DOHH2 (cell line): ENCODE results near the gene ABHD17C.

Source experiments
- CTCF ChIP-seq: fragments of 200-600 bp; sonication (generic); IDR thresholded peaks from one replicate; pipeline ENCODE4 v1.5.1; 2014; ENCODE audit warnings: antibody characterized with exemption, mild to moderate bottlenecking, low read depth, low read length; ENCODE audit not compliant: poor library complexity, severe bottlenecking
- EZH2phosphoT487 ChIP-seq: fragments of 200-600 bp; sonication (generic); IDR thresholded peaks from 2 replicates; pipeline ENCODE4 v1.6.1; 2017; ENCODE audit warnings: borderline replicate concordance, mild to moderate bottlenecking, antibody characterized with exemption, low read length, moderate library complexity, mixed read lengths

GRCh38 chr15:80801891-80802680, 107.0 kb downstream of the ABHD17C start:
- TF ChIP-seq CTCF = no peak
- no peak for TF ChIP-seq EZH2phosphoT487
